Large intestine (tissue), 3 donors: Measurements from ENCODE around the gene NRIP3. TPM values are rescaled to one million over a fixed set of nuclear protein-coding genes. Genes with fewer than 3 reads are reported as not detected.

Source experiments
- DNase-seq, 2 donors: peaks; one replicate each; pipeline versions ENCODE4 v3.0.0 to v3.0.0-alpha.2; 2013
- H3K27ac ChIP-seq: one replicate; pipeline ENCODE4 v1.5.1; 2013; ENCODE audit warnings: low read length
- H3K27me3 ChIP-seq: 2 replicates; pipeline ENCODE4 v1.6.1; 2013; ENCODE audit warnings: low read length; ENCODE audit not compliant: control insufficient read depth, insufficient read depth
- H3K36me3 ChIP-seq: 2 replicates; pipeline ENCODE4 v1.6.1; 2013; ENCODE audit warnings: low read length; ENCODE audit not compliant: control insufficient read depth, insufficient read depth
- H3K4me1 ChIP-seq: one replicate; pipeline ENCODE4 v1.6.1; 2013; ENCODE audit warnings: low read length; ENCODE audit not compliant: control insufficient read depth, insufficient read depth
- H3K4me3 ChIP-seq: one replicate; pipeline ENCODE4 v1.5.1; 2013; ENCODE audit warnings: low read length
- H3K9me3 ChIP-seq: one replicate; pipeline ENCODE4 v1.6.1; 2013; ENCODE audit warnings: mild to moderate bottlenecking, low read depth, low read length, moderate library complexity; ENCODE audit not compliant: control insufficient read depth
- WGBS: methylation state at CpG from one replicate; pipeline ENCODE4 v1.1.5; 2013; ENCODE audit warnings: low lambda C conversion rate; ENCODE audit not compliant: insufficient coverage; 5-methylcytosine and 5-hydroxymethylcytosine counted together
- polyA plus RNA-seq: library from polyadenylated mRNA; unstranded; fragments of 120-200 nt; gene quantifications from one replicate; pipeline ENCODE4 v1.2.1, GENCODE V29; 2013

The NRIP3 gene
- polyA plus RNA-seq, 1 donor, result 0.78 TPM

DNA sequence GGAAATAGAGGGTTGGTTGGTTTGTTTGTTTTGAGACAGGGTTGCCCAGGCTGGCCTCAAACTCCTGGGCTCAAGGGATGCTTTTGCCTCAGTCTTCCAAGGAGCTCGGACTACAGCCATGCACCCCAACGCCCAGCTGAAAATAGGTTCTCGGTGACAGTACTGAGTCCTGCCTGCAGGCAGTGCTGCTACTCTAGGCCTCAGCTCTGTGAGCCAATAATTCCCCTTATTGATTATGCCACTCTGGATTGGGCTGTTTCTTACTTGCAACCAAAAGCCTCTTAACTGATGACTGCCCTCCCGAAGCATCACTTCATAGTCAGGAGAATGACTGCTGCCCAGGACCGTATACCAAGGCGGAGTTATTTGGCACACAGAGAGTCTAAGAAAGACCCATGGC is 69.9 kb downstream of the NRIP3 start:
- no peaks in the 10 kb centered on the region for H3K27me3 ChIP-seq
- H3K4me1 ChIP-seq, result peaks cover 3% of the 10 kb centered on the region
- H3K9me3 ChIP-seq, result no peaks in the 10 kb centered on the region
- H3K4me3 ChIP-seq, result no peak overlapping the region
- DNase-seq, result no peak
- no peak overlapping the region for H3K27ac ChIP-seq
- WGBS, result no CpG with 5 or more reads among the region's 6 CpGs
- no peaks in the 10 kb centered on the region for H3K36me3 ChIP-seq

GRCh38 chr11:8932564-8933180 is 71.1 kb downstream of the NRIP3 start, which contains the start of gene C11orf16:
C11orf16 (minus strand) TSS chr11:8932947; CDS start chr11:8932308, 639 bp downstream.
- Histone ChIP-seq H3K36me3 (no peaks in the 10 kb centered on the region), H3K27me3 (no peaks in the 10 kb centered on the region), H3K4me1 (peaks cover 3% of the 10 kb centered on the region), H3K9me3 (no peaks in the 10 kb centered on the region), H3K27ac (no peak within 1 kb of the TSS), H3K4me3 (no peak within 1 kb of the TSS)
- no peak for DNase-seq
- no CpG with 5 or more reads among the region's 12 CpGs for WGBS

Other genes with a start within 250 kb of the NRIP3 start
- gene AKIP1, start 92.8 kb downstream of the NRIP3 start, polyA plus RNA-seq, result 15.0 TPM
- gene C11orf16, start 71.1 kb downstream of the NRIP3 start, polyA plus RNA-seq, result 0.12 TPM
- 0.18 TPM for gene ASCL3, start 61.0 kb downstream of the NRIP3 start, polyA plus RNA-seq
- 67.4 TPM for gene TMEM9B, start 39.6 kb downstream of the NRIP3 start, polyA plus RNA-seq
- 10.7 TPM for gene SCUBE2, start 87.6 kb upstream of the NRIP3 start, polyA plus RNA-seq